ENCODE measurements around the gene HOXA3. TPM values are rescaled to one million over a fixed set of nuclear protein-coding genes. Genes with fewer than 3 reads are reported as not detected.
A peak's percentile ranks its signal among the peaks of the same experiment; 100 is the strongest.

HOXA3 gene
- total and polyA plus RNA-seq, 9 donors = 0.36 to 50.9 (median 2.3) TPM

- peak within 1 kb of the TSS; percentile 53 for H3K4me3 ChIP-seq
- WGBS, 3 donors = 2 to 4% (median 2%) methylated on average over 47 to 67 of the region's 67 CpGs
- intact Hi-C loops (cut with DNase I) = loop anchor here in 1 of 4 donors (5.0 kb wide), 1 partner anchor 273 kb away; no protein-coding TSS in a partner anchor
- peaks cover 0 to 5% of the 10 kb centered on the region in 2 donors for H3K9me3 ChIP-seq
- no peak for TF ChIP-seq POLR2A (IDR thresholded peaks at IDR 0.05)
- no peak for TF ChIP-seq CTCF (IDR thresholded peaks at IDR 0.05)
- TF ChIP-seq EP300 (IDR thresholded peaks at IDR 0.05) = no peak
- peaks cover 6% of the 10 kb centered on the region for H3K4me1 ChIP-seq (ENCODE audit: insufficient read depth)
- DNase-seq = peak; percentile 80 to 94 (median 88)
- no peaks in the 10 kb centered on the region for H3K27me3 ChIP-seq
- no peaks in the 10 kb centered on the region for H3K36me3 ChIP-seq
- H3K27ac ChIP-seq = peak within 1 kb of the TSS in 1 of 2 donors; percentile 61
Measured at GRCh38 chr7:27130540-27131389, 21.6 kb downstream of the HOXA3 start, which contains the start of gene HOXA4. Gene HOXA4 (minus strand): TSS chr7:27130757. CDS start chr7:27130733, 24 bp downstream.

GRCh38 chr7:27129729-27130539, 22.4 kb downstream of the HOXA3 start:
- intact Hi-C loops (cut with DNase I) = loop anchor here in 1 of 4 donors (5.0 kb wide), 1 partner anchor 273 kb away; no protein-coding TSS in a partner anchor

GRCh38 chr7:27128776-27129728, 23.3 kb downstream of the HOXA3 start:
- no peak for TF ChIP-seq EP300 (IDR thresholded peaks at IDR 0.05)
- no peak for TF ChIP-seq POLR2A (IDR thresholded peaks at IDR 0.05)
- peak in 1 of 5 donors; percentile 59 for DNase-seq
- Histone ChIP-seq H3K27me3 (no peaks in the 10 kb centered on the region), H3K36me3 (no peaks in the 10 kb centered on the region), H3K4me3 (no peak overlapping the region), H3K27ac (peak overlapping the region in 1 of 2 donors; percentile 61), H3K9me3 (peaks cover 0 to 5% of the 10 kb centered on the region in 2 donors), H3K4me1 (ENCODE audit: insufficient read depth) (peaks cover 6% of the 10 kb centered on the region)
- intact Hi-C loops (cut with DNase I) = no loop called here
- 46 to 59% (median 46%) methylated on average over 28 of the region's 28 CpGs for WGBS, 3 donors

More at GRCh38 chr7:27129729-27130539, 22.4 kb downstream of the HOXA3 start:
- 3 to 5% (median 3%) methylated on average over 43 to 72 of the region's 72 CpGs for WGBS, 3 donors
- peak overlapping the region; percentile 53 for H3K4me3 ChIP-seq
- peak in 1 of 5 donors; percentile 67 for DNase-seq
- peaks cover 0 to 5% of the 10 kb centered on the region in 2 donors for H3K9me3 ChIP-seq
- no peaks in the 10 kb centered on the region for H3K27me3 ChIP-seq
- H3K4me1 ChIP-seq (ENCODE audit: insufficient read depth) = peaks cover 6% of the 10 kb centered on the region
- H3K27ac ChIP-seq = peak overlapping the region in 1 of 2 donors; percentile 61
- TF ChIP-seq POLR2A (IDR thresholded peaks at IDR 0.05) (no peak), EP300 (IDR thresholded peaks at IDR 0.05) (no peak), CTCF (IDR thresholded peaks at IDR 0.05) (no peak)
- H3K36me3 ChIP-seq = no peaks in the 10 kb centered on the region

GRCh38 chr7:27128034-27128433, 24.3 kb downstream of the HOXA3 start:
- intact Hi-C loops (cut with DNase I) = no loop called here
- H3K4me3 ChIP-seq = no peak overlapping the region
- 31 to 37% (median 36%) methylated on average over 2 of the region's 2 CpGs for WGBS, 3 donors

More at GRCh38 chr7:27128034-27128433, 24.3 kb downstream of the HOXA3 start:
- TF ChIP-seq POLR2A (IDR thresholded peaks at IDR 0.05) = no peak
- TF ChIP-seq CTCF (IDR thresholded peaks at IDR 0.05) = no peak
- TF ChIP-seq EP300 (IDR thresholded peaks at IDR 0.05) = no peak
- DNase-seq = no peak
- Histone ChIP-seq H3K27me3 (no peaks in the 10 kb centered on the region), H3K9me3 (peaks cover 0 to 5% of the 10 kb centered on the region in 2 donors), H3K27ac (peak overlapping the region in 1 of 2 donors; percentile 10), H3K4me1 (ENCODE audit: insufficient read depth) (peaks cover 6% of the 10 kb centered on the region), H3K36me3 (no peaks in the 10 kb centered on the region)

All from ovary (tissue), 9 donors.